Measurements from ENCODE around the gene SLC34A1.
A peak's percentile ranks its signal among the peaks of the same experiment; 100 is the strongest.
"Not testable (repeated sequence)": the region's sequence is repeated elsewhere in the genome, so short reads cannot be mapped to it uniquely, and the experiment has no call there.

The SLC34A1 gene

DNA sequence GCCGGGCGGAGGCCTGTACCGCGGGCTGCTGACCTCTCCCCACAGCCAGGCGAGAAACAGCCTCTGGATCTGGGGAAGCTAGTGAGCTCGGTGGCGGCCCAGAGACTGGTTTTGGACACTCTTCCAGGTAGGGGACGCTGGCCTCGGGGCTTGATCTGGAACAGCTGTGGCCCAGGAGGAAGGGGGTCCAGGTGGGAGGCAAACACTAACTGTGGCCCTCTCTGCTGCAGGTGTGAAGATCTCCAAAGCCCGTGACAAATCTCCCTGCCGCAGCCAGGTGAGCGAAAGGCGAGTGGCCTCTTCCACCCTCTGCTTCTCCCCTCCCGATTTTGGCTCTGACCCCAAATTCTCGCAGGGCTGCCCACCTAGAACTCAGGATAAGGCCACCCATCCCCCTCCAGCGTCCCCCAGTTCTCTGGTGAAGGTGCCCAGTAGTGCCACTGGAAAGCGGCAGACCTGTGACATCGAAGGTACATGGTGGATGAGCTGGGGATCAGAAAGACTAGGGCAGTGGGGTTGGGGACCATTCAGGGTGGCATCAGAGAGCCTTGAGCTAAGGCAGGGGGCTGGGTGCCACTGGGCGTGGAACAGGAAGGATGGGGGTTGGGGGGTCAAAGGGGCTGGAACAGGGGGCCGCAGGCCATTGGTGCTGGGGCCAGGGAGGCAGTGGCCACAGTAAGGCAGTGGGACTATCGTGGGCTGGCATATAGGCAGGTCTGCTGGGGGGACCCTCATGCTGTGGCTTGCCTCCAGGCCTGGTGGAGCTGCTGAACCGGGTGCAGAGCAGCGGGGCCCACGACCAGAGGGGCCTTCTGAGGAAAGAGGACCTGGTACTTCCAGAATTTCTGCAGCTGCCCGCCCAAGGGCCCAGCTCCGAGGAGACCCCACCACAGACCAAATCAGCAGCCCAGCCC lies 12.9 kb upstream of the SLC34A1 start:
- TF ChIP-seq CTCF (IDR thresholded peaks at IDR 0.05) (peak; percentile 60), ZFX (IDR thresholded peaks at IDR 0.05; ENCODE audit: borderline replicate concordance) (no peak)
- peak overlapping the region; percentile 61 for H3K27ac ChIP-seq

DNA sequence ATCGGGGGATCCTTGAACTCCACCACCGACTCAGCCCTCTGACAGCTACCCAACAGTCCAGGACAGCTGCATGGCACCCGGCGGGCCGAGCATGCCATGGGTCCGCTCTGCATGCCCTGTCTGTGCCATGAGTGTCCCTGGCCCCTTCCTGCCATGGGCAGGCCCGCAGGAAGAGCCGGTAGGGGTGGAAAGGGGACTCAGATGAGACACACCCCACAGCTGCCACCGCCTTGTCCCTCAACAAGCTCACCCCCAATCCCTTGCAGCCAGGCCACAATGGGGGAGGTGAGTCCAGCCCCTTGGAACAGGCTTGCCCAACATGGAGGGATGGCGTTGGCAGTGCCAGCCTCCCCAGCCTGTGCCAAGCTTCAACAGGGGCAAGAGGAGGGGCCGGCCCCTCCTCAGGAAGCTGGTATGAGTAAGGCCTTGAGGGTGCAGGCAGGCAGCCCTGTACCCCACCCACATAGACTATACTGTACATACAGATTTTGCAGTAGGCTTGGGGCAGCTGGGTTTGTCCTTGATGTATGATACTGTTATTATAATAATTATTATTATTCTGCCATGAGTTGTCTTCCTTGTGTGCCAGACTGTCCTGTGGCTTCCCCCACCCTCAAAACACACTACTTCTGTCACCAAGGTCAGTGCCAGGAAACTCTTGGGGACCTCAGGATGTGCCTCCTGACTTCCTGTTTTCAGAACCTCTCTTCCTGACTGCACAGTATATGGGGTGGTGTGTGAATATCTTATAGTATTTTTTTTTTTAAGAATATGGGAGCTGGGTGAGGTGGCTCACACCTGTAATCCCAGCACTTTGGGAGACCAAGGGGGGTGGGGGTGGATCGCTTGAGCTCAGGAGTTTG lies 12.0 kb upstream of the SLC34A1 start:
- H3K27ac ChIP-seq, result no peak overlapping the region
- TF ChIP-seq ZFX (IDR thresholded peaks at IDR 0.05; ENCODE audit: borderline replicate concordance) (no peak), CTCF (IDR thresholded peaks at IDR 0.05) (no peak)

DNA sequence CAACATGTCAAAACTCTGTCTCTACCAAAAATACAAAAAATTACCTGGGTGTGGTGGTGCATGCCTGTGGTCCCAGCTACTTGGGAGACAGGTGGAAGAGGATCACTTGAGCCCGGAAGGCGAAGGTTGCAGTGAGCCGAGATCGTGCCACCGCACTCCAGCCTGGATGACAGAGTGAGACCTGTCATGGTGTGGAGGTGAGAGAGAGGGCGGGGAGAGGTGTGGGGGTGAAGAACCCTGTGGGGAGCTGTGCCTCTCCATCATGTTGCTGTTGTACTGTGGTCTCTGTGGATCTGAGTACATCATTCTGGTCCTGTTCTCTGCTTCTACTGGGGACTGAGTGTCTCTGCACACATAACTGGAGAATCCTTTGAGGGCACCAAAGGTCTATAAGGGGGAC lies 11.3 kb upstream of the SLC34A1 start:
- H3K27ac ChIP-seq, result no peak overlapping the region
- TF ChIP-seq CTCF (IDR thresholded peaks at IDR 0.05), result no peak
- no peak for TF ChIP-seq ZFX (IDR thresholded peaks at IDR 0.05; ENCODE audit: borderline replicate concordance)

DNA sequence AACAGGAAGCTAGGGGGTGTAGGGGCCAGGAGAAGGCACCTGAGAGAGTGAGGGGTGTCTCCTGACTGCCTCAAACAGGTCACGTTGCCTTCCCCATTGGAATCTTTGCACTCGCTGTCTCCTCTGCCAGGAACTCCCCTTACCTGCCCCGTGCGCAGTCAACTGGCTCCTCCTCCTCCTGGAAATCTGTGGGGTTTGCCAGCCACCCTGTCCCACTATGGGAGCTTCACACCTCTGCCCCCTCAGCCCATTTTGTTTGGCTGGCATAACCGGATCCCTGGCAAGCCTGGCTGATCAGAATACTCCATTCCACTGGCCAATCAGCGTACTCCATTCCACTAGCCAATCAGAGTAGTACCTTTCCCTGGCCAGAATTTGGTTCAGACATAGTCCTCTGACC lies 10.4 kb upstream of the SLC34A1 start:
- peak overlapping the region; percentile 15; the same call in 1 of the 2 replicates for H3K27ac ChIP-seq
- TF ChIP-seq ZFX (IDR thresholded peaks at IDR 0.05; ENCODE audit: borderline replicate concordance) (no peak), CTCF (IDR thresholded peaks at IDR 0.05) (no peak)

- H3K27ac ChIP-seq, result peak overlapping the region; percentile 15; the same call in 1 of the 2 replicates
- TF ChIP-seq ZFX (IDR thresholded peaks at IDR 0.05; ENCODE audit: borderline replicate concordance) (no peak), CTCF (IDR thresholded peaks at IDR 0.05) (no peak)
Observed at GRCh38 chr5:177374211-177374610, 10.0 kb upstream of the SLC34A1 start.

GRCh38 chr5:177375516-177375915 lies 8.7 kb upstream of the SLC34A1 start:
- not testable (repeated sequence) for H3K27ac ChIP-seq

- no peak for TF ChIP-seq CTCF (IDR thresholded peaks at IDR 0.05)
- TF ChIP-seq ZFX (IDR thresholded peaks at IDR 0.05; ENCODE audit: borderline replicate concordance), result no peak
- H3K27ac ChIP-seq, result no peak overlapping the region
Observed at GRCh38 chr5:177376107-177376506, 8.1 kb upstream of the SLC34A1 start.

Data from 22Rv1 (cell line).